ENCODE results near the gene SBNO2.

SBNO2 gene

GRCh38 chr19:1167687-1168571 lies 6.1 kb downstream of the SBNO2 start:
- no peak for DNase-seq

- DNase-seq: no peak
These were observed 7.0 kb downstream of the SBNO2 start for GRCh38 chr19:1166872-1167573.

GRCh38 chr19:1164684-1165531 lies 9.2 kb downstream of the SBNO2 start:
- DNase-seq: no peak

- no peak for DNase-seq
These were observed 10.0 kb downstream of the SBNO2 start for GRCh38 chr19:1163934-1164683.

GRCh38 chr19:1163283-1163933 lies 10.7 kb downstream of the SBNO2 start:
- DNase-seq: no peak

GRCh38 chr19:1162404-1163282 lies 11.4 kb downstream of the SBNO2 start:
- no peak for DNase-seq

GRCh38 chr19:1161716-1162115 lies 12.4 kb downstream of the SBNO2 start:
- DNase-seq: no peak

- DNase-seq: no peak
These were observed 14.0 kb downstream of the SBNO2 start for GRCh38 chr19:1159864-1160595.

- DNase-seq: no peak
These were observed 15.1 kb downstream of the SBNO2 start for GRCh38 chr19:1158885-1159448.

- DNase-seq: no peak
These were observed 15.9 kb downstream of the SBNO2 start for GRCh38 chr19:1157931-1158884.

GRCh38 chr19:1156830-1157615 lies 17.0 kb downstream of the SBNO2 start:
- no peak for DNase-seq

GRCh38 chr19:1156305-1156801 lies 17.7 kb downstream of the SBNO2 start:
- DNase-seq: no peak

GRCh38 chr19:1155352-1156304 lies 18.4 kb downstream of the SBNO2 start:
- no peak for DNase-seq

GRCh38 chr19:1154731-1155351 lies 19.2 kb downstream of the SBNO2 start:
- peak; percentile 4 for DNase-seq

- DNase-seq: no peak
These were observed 20.0 kb downstream of the SBNO2 start for GRCh38 chr19:1153891-1154730.

All from midbrain (tissue), 1 donor.